OCI-LY3 (cell line): ENCODE results near the gene SLC2A13.

ENCODE experiments used
- H2AFZ ChIP-seq: fragments of 200-600, 300-600 bp; shearing (Covaris generic); 2 replicates; pipeline ENCODE4 v1.6.0; 2014; ENCODE audit warnings: antibody characterized with exemption, low read depth, low read length
- H3K27ac ChIP-seq: fragments of 200-600, 300-600 bp; sonication (generic); 2 replicates; pipeline ENCODE4 v1.5.1; 2014; ENCODE audit warnings: mild to moderate bottlenecking, low read length, moderate library complexity, mixed read lengths
- H3K27me3 ChIP-seq: fragments of 200-600, 300-600 bp; sonication (generic); 2 replicates; pipeline ENCODE4 v1.6.1; 2014; ENCODE audit warnings: low read depth, low read length, mixed read lengths
- H3K36me3 ChIP-seq: fragments of 200-600, 300-600 bp; sonication (generic); replicated peaks from 2 replicates; pipeline ENCODE3; 2014; ENCODE audit warnings: low read depth, low read length, mixed read lengths
- H3K4me1 ChIP-seq: fragments of 300-600, 200-600 bp; sonication (generic); 2 replicates; pipeline ENCODE4 v1.6.1; 2014; ENCODE audit warnings: low read length, mixed read lengths
- H3K4me2 ChIP-seq: fragments of 200-600, 300-600 bp; sonication (generic); 2 replicates; pipeline ENCODE4 v1.6.1; 2014; ENCODE audit warnings: low read length, mixed read lengths
- H3K4me3 ChIP-seq: fragments of 300-600, 200-600 bp; sonication (generic); 2 replicates; pipeline ENCODE4 v1.5.1; 2014; ENCODE audit warnings: antibody characterized with exemption, mild to moderate bottlenecking, low read length, moderate library complexity
- H3K79me2 ChIP-seq: fragments of 300-600, 200-600 bp; shearing (Covaris generic); 2 replicates; pipeline ENCODE4 v1.6.1; 2014; ENCODE audit warnings: mild to moderate bottlenecking, low read length, mixed read lengths
- H3K9ac ChIP-seq: fragments of 300-600, 200-600 bp; shearing (Covaris generic); 2 replicates; pipeline ENCODE4 v1.6.0; 2014; ENCODE audit warnings: mild to moderate bottlenecking, low read length, moderate library complexity
- H3K9me3 ChIP-seq: fragments of 200-600, 300-600 bp; shearing (Covaris generic); 2 replicates; pipeline ENCODE4 v1.6.1; 2014; ENCODE audit warnings: low read length, mixed read lengths; ENCODE audit not compliant: insufficient read depth
- H4K20me1 ChIP-seq: fragments of 200-600, 300-600 bp; sonication (generic); 2 replicates; pipeline ENCODE4 v1.6.1; 2016; ENCODE audit warnings: low read length, mixed read lengths; ENCODE audit not compliant: insufficient read depth
- CTCF ChIP-seq: fragments of 200-600, 300-600 bp; sonication (generic); IDR thresholded peaks from 2 replicates; pipeline ENCODE4 v1.5.1; 2014; ENCODE audit warnings: antibody characterized with exemption, low read length, low read depth
- EZH2phosphoT487 ChIP-seq: fragments of 200-600 bp; shearing (Covaris generic); IDR thresholded peaks from 2 replicates; pipeline ENCODE4 v1.6.1; 2018; ENCODE audit warnings: antibody characterized with exemption, mixed run types, low read depth

The SLC2A13 gene

GRCh38 chr12:39972119-39972518, 133.8 kb downstream of the SLC2A13 start:
- Histone ChIP-seq H3K4me3 (no peak overlapping the region), H3K27me3 (no peaks in the 10 kb centered on the region), H3K9ac (no peak overlapping the region), H3K27ac (no peak overlapping the region), H2AFZ (no peak overlapping the region), H3K36me3 (no peaks in the 10 kb centered on the region), H3K79me2 (no peaks in the 10 kb centered on the region), H3K4me2 (no peak overlapping the region), H3K4me1 (peaks cover 11% of the 10 kb centered on the region), H3K9me3 (no peaks in the 10 kb centered on the region), H4K20me1 (no peaks in the 10 kb centered on the region)
- no peak for TF ChIP-seq CTCF

- H3K79me2 ChIP-seq: no peaks in the 10 kb centered on the region
- no peaks in the 10 kb centered on the region for H3K36me3 ChIP-seq
- H3K9ac ChIP-seq: no peak overlapping the region
- H3K27ac ChIP-seq: no peak overlapping the region
- H3K27me3 ChIP-seq: no peaks in the 10 kb centered on the region
- H3K9me3 ChIP-seq: no peaks in the 10 kb centered on the region
- no peak for TF ChIP-seq EZH2phosphoT487
- TF ChIP-seq CTCF: no peak
- no peak overlapping the region for H3K4me3 ChIP-seq
- no peaks in the 10 kb centered on the region for H4K20me1 ChIP-seq
- H3K4me1 ChIP-seq: peaks cover 11% of the 10 kb centered on the region
- no peak overlapping the region for H3K4me2 ChIP-seq
- no peak overlapping the region for H2AFZ ChIP-seq
These were observed 134.5 kb downstream of the SLC2A13 start for GRCh38 chr12:39971348-39971747.

GRCh38 chr12:39966721-39967120, 139.2 kb downstream of the SLC2A13 start:
- no peak for TF ChIP-seq CTCF
- no peak for TF ChIP-seq EZH2phosphoT487
- Histone ChIP-seq H2AFZ (no peak overlapping the region), H3K36me3 (no peaks in the 10 kb centered on the region), H4K20me1 (no peaks in the 10 kb centered on the region), H3K4me1 (no peaks in the 10 kb centered on the region), H3K4me3 (no peak overlapping the region), H3K27ac (no peak overlapping the region), H3K27me3 (no peaks in the 10 kb centered on the region), H3K9me3 (no peaks in the 10 kb centered on the region), H3K9ac (no peak overlapping the region), H3K79me2 (no peaks in the 10 kb centered on the region), H3K4me2 (no peak overlapping the region)

GRCh38 chr12:39966256-39966655, 139.6 kb downstream of the SLC2A13 start:
- H3K27ac ChIP-seq: no peak overlapping the region
- H3K9me3 ChIP-seq: no peaks in the 10 kb centered on the region

More at GRCh38 chr12:39966256-39966655, 139.6 kb downstream of the SLC2A13 start:
- TF ChIP-seq EZH2phosphoT487 (no peak), CTCF (no peak)
- Histone ChIP-seq H3K9ac (no peak overlapping the region), H3K4me3 (no peak overlapping the region), H3K4me2 (no peak overlapping the region), H3K36me3 (no peaks in the 10 kb centered on the region), H3K4me1 (no peaks in the 10 kb centered on the region), H4K20me1 (no peaks in the 10 kb centered on the region), H3K27me3 (no peaks in the 10 kb centered on the region), H3K79me2 (no peaks in the 10 kb centered on the region), H2AFZ (no peak overlapping the region)
